Left cardiac atrium (tissue), 4 donors: ENCODE data around the gene PRKN. TPM values are rescaled to one million over a fixed set of nuclear protein-coding genes. Genes with fewer than 3 reads are reported as not detected.

Experiments
- ATAC-seq, 2 donors: fragments of 200-7000 bp; cut with Tn5 transposase; one replicate each; pipeline ENCODE4 v1.9.1; 2020; ENCODE audit warnings: mild to moderate bottlenecking in 2 of 2, moderate library complexity in 2 of 2
- DNase-seq: peaks from one replicate; pipeline ENCODE4 v3.0.0-alpha.2; 2020
- intact Hi-C, 2 donors: fragments of 100-400 bp; cut with DNase I; formaldehyde crosslinking; loops; one replicate each; pipeline versions ENCODE4 v1.14.1 to v1.15.1; 2022 to 2023
- total RNA-seq, 2 donors: library from RNA; stranded (reverse); fragmentation: NEBNext Ultra II Directional; extraction: Animal tissue kit (Norgen Biotek cat#: 25700); gene quantifications; one replicate each; pipeline ENCODE4 v1.2.1, GENCODE V29; 2021
- donor health status: DM: no; HTN: yes; CAD: no.
- donor health status: DM: no; HTN: yes; CAD: no; lungs with severe emphysema.
- donor health status: DM: yes; HTN: yes; CAD: no.
- donor health status: Dilated cardiomyopathy.

The PRKN gene
- total RNA-seq, 2 donors from 2014 or later = 13.8 to 22.2 TPM

DNA sequence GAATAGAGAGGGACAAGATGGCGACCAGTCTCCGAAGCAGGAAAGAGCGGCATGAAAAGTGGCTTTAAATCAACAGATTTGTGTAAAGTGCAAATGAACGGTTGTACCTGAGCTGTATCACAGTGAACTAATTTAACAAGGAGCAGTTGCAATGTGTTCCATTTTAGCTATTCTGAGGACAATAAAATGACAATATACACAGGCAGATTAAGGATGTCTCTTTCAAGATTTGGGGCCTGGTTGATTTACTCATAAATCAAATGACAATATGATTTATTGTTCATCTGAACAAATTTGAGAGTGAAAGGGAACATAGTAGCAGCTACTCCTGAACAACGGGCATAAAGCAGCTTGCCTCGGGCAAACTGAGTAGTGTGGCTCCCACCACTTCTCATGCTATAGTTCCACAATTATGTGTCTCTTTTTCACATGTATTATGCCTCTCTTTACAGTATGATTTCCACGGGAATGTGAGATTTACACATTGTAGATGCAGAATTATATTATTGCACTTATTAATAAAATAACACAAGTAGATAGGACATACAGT lies 1249.6 kb downstream of the PRKN start:
- no peak for ATAC-seq
- intact Hi-C loops = loop anchor here in 1 of 2 donors (5.0 kb wide), 1 partner anchor 36 kb away; no protein-coding TSS in a partner anchor
- DNase-seq = no peak

DNA sequence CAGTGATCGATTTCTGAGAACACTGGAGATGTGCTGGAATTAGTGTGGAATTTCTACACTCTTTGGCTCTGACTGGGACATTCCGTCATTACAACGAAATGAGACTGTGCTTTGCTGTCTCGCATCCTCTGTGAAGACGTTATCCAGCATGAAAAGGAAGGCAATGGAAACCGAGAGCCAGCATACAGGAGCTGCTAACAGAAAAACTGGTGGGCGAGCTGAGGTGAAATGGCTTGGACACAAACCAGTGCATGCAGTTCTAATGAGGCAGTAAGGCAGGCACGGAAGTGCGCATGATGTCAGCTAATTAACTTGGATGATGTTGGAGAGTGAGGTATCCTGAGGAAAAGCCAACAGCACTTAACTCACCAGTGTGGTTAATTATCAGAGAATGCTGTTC lies 1250.9 kb downstream of the PRKN start:
- DNase-seq = peak; percentile 29
- intact Hi-C loops = loop anchor here in 1 of 2 donors (5.0 kb wide), 1 partner anchor 34 kb away; no protein-coding TSS in a partner anchor
- peak in 1 of 2 donors; percentile 79 for ATAC-seq

DNA sequence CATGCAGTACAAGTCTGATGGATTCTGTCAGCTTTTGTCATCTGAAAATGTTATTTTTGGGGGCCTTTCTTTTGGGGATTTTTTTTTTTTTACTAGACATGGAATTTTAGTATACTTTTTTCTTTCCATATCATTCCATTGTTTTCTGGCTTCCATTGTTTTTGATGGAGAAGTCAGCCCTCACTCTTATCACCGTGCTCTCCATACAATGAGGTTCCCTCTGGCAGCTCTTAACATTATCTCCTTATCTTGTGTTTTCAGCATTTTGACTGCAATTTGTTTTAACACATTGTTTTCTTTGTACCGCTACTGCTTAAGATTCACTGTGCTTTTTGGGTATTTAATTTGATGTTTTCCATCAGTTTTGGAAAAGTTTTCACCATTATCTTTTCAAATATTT lies 1262.2 kb downstream of the PRKN start:
- ATAC-seq (no peak), DNase-seq (no peak)
- intact Hi-C loops = no loop called here

DNA sequence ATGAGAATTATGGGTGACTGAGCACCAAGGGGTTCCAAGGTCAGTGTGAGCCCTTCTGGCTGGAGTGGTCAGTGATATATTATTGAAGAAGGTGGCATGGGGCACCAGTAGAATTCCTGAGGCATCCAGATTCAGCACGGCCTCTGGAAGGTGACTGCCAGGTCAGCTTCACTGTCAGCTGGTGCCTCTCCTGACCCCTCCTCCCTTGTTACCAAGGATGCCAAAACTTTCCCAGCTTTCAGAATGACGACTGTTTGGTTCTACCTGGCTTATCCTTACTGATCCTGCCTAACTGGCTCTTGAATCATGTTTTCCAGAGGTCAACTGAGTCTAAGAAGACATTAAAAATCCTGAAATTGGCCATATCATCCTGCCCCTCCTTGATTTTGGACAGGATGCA lies 1264.5 kb downstream of the PRKN start:
- DNase-seq (no peak), ATAC-seq (no peak)
- intact Hi-C loops = no loop called here

DNA sequence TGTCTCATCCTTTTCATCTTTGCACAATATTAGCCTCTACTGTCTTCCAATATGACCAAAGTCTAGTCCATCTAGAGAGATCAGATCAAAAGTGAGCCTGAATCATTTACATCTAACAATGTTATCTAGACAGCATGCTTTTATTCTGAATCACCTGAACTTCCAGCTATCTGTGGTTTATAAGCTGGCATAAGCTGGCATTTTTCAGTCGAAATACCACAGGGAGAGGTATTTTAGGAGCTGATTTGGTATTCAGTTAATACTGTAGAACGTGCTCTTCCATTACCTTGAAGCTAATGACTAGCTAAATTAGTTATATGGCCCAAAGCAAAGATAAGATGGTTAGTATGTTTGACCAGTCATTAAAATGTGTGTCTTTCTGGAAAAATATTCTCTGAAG lies 1265.4 kb downstream of the PRKN start:
- no peak for DNase-seq
- intact Hi-C loops = no loop called here
- no peak for ATAC-seq

DNA sequence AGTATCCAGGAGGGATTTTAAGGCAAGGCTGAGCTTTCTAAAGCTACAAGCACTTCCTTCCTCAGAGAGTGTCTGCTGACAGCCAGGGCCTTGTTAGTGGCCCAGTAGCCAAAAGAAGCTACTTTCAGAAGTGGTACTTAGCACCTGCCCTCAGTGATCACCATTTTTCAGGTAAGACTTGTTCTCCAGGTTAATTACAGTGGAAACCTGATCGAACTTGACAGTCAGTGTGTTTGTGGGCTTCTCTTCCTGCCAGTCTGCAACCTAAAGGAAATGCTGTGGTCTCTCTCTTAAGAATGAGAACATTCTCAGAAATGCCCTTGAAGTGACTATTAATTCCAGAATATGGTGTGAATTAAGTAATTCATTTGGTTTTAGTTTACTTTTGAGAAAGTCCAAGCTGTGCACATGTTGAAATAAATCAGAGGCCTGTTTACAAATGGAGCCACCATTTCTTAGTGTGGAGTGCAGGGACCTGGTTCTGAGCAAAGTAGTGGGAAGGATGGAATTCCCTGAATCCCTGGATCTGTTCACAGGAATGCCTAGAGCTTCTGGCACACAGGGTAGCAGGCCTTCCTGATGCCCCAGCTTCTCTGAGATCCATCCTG lies 1268.5 kb downstream of the PRKN start:
- intact Hi-C loops = no loop called here
- no peak for ATAC-seq

DNA sequence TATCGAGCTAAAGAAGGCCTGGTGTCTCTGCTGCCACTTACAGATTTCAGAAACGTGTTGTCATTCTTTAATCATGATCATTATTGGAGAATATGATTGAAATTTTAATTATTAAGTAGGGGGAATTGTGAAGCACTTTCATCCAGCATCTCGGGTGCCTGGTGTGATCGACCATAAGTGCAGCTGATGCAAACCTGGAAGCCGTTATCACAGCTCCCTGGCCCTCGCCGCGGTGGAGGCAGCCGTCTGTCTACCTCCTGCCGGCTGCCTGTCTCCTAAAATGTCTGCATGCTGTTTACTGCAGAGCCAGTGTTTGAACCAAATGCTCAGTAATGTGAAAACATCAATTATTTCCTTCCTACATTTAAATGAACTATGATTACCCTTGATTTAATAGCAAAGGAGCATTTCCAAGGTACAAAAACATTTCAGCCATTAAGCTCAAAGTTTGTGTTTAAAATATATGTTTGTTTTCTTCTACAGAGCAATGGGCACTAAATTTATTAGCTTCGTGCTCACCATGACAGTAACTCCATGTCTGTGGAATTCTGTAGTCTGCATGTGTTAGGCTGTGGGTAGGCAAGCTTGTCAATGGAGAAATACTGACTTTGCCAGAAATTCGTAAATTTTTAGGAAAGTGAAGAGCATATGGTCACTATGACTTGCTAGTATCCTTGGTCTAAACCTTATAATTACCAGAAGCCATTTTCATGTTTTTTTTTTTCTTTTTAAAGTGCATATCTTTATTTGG lies 1269.2 kb downstream of the PRKN start:
- no peak for ATAC-seq
- no peak for DNase-seq
- intact Hi-C loops = no loop called here

More for the DNA sequence above, 1268.5 kb downstream of the PRKN start:
- DNase-seq = no peak

DNA sequence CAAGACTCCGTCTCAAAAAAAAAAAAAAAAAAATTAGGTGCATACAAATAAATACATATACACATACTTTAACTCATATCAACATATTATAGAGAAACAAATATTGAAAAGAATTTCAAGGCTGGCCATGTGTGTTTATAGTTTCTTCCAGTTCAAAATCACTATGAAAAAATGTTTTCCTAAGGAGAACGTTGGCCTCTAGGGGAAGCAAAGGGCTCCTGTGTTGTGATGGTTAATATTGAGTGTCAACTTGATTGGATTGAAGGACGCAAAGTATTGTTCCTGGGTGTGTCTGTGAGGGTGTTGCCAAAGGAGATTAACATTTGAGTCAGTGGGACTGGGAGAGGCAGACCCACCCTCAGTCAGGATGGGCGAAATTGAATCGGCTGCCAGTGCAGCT lies 1271.7 kb downstream of the PRKN start:
- intact Hi-C loops = no loop called here
- ATAC-seq (no peak), DNase-seq (no peak)

DNA sequence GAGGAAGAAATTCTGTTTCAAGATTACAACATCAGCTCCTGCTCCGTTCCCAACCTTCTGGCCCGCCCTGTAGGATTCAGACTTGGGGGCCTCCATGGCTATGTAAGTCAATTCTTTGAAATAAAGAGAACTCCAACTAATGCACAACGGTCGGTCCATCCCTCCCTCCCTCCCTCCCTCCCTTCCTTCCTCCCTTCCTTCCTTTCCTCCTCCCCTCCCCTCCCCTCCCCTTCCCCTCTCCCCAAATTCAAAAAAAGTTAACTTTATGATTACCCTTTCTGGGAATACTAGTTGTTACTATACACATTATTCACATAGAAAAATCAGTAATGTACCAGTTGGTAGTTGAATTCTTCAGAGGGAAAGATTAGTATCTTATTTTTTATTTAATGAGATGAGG lies 1274.0 kb downstream of the PRKN start:
- DNase-seq = no peak
- ATAC-seq = no peak
- intact Hi-C loops = no loop called here

DNA sequence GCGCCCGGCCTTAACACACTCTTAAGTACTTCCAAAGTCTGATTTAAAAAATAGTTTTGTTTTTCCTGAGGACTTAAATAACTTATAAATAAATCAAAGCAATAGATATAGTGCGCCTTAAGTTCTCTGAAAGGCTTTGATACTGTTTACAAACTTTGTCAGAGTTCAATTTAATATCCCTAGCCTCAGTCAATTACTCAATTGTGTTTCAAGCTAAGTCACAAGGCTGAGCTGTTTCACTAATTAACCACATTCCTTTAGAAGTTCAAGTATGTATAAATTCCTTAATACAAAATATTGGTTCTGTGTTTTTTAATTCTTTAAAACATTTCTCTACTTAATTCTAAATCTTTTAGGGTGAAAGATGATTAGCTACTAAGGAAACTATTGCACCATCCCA lies 1275.3 kb downstream of the PRKN start:
- DNase-seq = no peak
- ATAC-seq = no peak
- intact Hi-C loops = no loop called here

DNA sequence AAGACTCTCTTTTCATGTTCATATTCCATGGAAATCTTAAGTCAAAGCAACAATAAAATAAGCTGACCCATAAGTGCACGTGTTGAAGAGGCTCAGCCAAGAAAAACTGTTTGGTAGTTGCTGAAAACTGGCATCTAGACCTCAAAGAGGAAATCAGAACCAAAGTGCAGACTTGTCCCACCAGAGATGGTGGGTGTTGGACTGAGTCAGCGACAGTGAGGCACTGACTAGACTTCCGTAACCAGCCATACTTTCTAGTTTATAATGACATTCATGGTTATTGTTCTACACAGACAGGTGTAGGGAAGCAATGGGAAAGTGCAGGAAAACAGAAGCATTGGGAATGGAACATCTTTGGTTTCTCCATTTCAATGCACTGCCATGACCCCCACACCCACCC lies 1278.0 kb downstream of the PRKN start:
- ATAC-seq = no peak
- no peak for DNase-seq
- intact Hi-C loops = no loop called here

DNA sequence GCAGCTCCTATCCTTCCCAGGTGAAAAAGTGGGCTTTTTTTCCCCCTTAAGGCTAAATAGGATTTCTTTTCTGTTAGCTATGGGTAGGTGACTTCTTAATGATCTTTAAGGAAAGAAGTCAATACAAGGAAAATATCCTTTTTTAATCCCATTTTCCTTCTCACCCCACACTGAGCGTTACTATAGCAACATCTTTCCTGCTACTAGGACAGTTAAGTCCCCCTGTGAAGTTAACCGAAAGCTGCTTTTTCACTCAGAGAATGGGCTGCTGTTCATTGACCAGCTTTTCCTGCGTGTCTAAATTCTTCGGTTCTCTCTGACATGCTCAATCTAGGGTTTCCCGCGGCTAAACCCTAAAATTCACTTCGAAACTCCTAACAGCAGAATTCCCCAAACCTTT lies 1280.6 kb downstream of the PRKN start:
- intact Hi-C loops = no loop called here
- no peak for ATAC-seq
- DNase-seq = no peak

DNA sequence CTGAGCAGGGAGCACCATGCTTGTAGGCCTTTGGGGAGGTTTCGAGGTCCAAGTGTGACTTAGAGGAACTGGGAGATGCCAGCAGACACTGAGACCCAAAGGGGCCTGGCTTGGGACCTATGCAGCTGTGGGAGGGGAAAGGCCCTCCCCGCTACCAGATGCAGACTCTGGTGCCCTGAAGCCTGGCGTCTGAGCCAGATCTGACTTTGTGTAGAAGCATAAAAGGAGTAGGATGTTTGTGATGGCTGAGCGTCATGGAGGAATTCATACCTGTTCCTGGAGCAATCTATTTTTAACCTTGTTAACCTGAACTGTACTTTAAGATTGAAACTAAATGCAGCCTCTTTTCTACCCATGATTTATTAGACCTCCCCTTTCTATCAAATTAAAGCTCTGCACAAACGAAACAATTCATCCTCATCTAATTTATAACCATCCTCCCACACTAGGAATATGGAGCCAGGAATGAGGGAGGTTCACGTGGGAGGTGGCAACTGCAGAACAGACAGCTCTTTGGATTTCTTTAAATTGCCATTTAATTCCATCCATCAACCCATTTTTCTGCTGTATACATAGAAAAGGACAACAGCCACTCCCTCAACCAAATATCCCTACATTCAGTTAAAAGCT lies 1281.2 kb downstream of the PRKN start:
- ATAC-seq (no peak), DNase-seq (no peak)
- intact Hi-C loops = no loop called here

DNA sequence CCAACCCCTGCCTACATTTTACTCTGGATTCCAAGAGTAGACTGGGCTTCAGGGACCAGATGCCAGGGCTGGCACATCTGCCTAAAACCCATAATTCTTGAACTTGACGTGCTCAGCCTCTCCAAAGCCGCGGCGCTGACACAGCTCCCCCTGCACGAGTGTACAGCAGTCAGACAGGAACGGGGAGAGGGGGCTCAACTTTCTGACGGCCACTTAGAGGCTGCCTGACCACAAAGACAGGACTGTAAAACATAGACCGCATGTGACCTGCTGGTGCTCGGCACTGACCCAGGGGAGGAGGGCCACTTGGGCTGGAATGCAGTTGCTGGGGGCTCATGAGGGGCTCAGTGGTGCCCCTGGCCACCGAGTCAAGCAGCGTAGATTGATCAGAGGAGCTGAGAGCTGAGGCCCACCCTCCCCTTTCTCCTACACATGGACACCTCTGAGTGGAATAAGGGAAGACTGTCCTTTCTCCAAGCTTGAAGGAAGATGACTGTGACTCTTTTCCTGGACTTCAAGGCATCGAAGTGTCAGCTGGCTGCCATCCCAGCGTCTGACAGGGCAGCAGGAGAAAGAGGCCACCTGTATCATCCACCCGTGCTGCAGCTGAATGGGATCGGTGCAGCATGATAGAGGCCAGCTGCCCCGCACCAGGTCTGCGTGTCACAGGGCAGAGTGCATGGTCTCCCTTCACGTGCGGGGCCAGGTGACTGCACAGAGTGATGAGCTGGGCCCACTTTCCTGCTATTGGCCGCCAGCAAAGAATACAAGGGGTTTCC lies 1282.4 kb downstream of the PRKN start:
- DNase-seq = no peak
- ATAC-seq = peak in 1 of 2 donors; percentile 22
- intact Hi-C loops = no loop called here

DNA sequence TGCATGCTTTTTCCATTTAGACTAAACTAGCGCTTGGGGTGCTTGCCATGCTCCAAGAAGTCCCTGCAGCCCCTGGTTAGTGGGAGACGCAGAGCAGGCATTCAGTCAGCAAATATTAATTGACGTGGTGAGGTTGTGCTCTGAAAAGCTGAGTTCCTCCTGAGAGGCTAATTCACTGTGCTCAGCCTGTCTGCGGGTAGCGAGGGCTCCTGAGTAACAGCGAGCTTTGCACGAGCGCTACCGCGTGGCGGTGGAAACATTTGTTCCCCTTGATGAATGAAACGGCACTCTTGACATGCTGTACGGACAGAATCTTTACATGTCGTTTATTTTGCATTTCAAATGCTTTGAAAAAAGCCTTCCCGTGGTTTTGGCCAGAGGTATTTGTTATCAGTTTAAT lies 1283.1 kb downstream of the PRKN start:
- DNase-seq (no peak), ATAC-seq (peak in 1 of 2 donors; percentile 15)
- intact Hi-C loops = loop anchor here in 1 of 2 donors (5.0 kb wide), 1 partner anchor 33 kb away; no protein-coding TSS in a partner anchor

DNA sequence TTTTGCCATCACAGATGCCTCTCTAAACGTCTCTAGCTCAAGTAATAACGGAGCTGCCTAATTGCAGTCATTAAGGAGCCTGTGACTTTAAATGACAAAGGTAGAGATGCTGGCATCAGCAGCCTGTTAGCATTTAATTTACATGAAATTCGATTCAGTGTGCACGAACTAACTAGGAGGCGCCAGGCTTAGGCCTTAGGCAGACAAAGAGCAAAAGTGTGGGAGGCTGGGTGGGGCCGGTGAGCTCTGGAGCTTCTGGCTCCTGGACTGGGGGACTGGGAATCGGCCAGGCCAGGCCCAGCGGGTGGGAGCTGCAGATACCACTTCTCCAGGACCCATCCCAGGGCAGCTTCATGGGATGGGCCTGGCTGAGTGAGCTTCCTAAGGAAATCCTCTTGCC lies 1283.7 kb downstream of the PRKN start:
- peak in 1 of 2 donors; percentile 79 for ATAC-seq

DNA sequence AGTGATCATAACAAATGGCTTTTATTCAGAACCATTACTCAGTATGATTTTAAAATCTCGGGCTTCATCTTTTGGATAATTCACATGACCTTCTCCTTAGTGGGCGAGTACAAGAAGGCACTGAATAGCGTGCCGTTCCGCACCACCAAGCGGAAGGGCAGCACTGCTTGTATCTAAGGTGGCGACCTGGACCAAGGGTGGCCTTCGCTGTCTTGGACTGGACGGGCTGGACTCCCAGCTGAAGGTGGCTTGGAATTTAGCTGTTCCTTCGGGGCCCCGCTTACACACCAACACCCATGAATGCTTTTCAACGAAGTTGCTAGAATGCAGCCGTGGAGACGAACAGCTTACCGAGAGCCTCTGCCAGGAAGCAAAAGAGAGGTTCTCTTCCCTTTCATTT lies 1285.1 kb downstream of the PRKN start:
- DNase-seq (no peak), ATAC-seq (peak in 1 of 2 donors; percentile 34)
- intact Hi-C loops = loop anchor here in 1 of 2 donors (5.0 kb wide), 1 partner anchor 35 kb away; no protein-coding TSS in a partner anchor

More for the DNA sequence above, 1283.7 kb downstream of the PRKN start:
- peak; percentile 55 for DNase-seq
- intact Hi-C loops = loop anchor here in 1 of 2 donors (5.0 kb wide), 1 partner anchor 33 kb away; no protein-coding TSS in a partner anchor

DNA sequence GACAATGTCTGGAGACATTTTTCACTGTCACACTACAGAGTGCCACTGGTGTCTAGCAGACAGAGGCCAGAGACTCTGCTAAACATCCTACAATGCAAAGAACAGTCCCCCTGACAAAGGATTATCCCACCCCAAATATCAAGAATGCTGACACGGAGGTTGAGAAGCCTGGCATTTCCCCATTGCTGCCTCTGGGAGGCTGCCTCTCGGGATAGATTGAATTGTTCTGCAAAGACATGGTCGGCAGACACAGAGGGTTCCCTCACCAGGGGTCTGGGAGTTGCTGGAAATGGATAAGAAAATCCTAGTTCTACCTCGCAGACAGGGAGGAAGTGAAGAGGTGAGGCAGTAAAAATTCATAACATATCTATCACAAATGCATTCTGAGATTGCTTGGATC lies 1287.3 kb downstream of the PRKN start:
- ATAC-seq = no peak
- no peak for DNase-seq
- intact Hi-C loops = loop anchor here in 1 of 2 donors (5.0 kb wide), 1 partner anchor 37 kb away; no protein-coding TSS in a partner anchor

DNA sequence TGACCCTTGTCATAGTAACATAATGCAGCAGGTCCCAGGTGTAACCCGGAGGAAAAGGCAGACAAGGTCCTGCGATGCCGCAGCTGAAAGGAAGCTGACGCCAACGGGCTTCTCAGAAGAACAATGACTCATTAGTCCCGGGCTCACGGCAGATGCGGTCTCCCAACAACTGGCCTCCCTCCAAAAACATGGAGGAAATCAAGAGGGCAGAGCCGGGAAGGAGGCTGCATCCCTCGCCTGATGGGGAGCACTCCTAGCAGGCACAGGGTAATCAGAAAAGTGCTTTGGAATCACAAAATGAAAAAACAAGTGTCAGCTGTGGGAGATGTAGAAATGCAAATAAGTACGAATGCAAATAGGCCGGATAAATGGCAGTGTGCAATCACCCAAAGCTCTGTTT lies 1288.5 kb downstream of the PRKN start:
- DNase-seq = peak; percentile 79
- intact Hi-C loops = no loop called here
- ATAC-seq = peak; percentile 35 to 72
